Neuronal stem cell (in vitro differentiated cells): ENCODE results near the gene PDE5A.

Experiments
- DNase-seq: peaks from one replicate; pipeline ENCODE4 v3.0.0-alpha.2; 2013; ENCODE audit warnings: low spot score
- H2AFZ ChIP-seq: one replicate; pipeline ENCODE4 v1.6.1; 2013; ENCODE audit warnings: mild to moderate bottlenecking, low read length, inconsistent platforms
- H2AK5ac ChIP-seq: 2 replicates; pipeline ENCODE4 v1.6.1; 2013; ENCODE audit warnings: low read depth, mild to moderate bottlenecking, inconsistent platforms, low read length, moderate library complexity, mixed read lengths
- H2BK120ac ChIP-seq: 2 replicates; pipeline ENCODE4 v1.6.1; 2013; ENCODE audit warnings: low read depth, mild to moderate bottlenecking, inconsistent platforms, low read length, moderate library complexity, mixed read lengths
- H2BK12ac ChIP-seq: one replicate; pipeline ENCODE4 v1.6.1; 2013; ENCODE audit warnings: low read length, inconsistent platforms
- H2BK15ac ChIP-seq: 2 replicates; pipeline ENCODE4 v1.6.1; 2013; ENCODE audit warnings: mild to moderate bottlenecking, low read length, inconsistent platforms, mixed read lengths
- H2BK5ac ChIP-seq: one replicate; pipeline ENCODE4 v1.6.1; 2013; ENCODE audit warnings: inconsistent platforms, mild to moderate bottlenecking, low read length, moderate library complexity
- H3K14ac ChIP-seq: one replicate; pipeline ENCODE4 v1.6.1; 2013; ENCODE audit warnings: low read length, inconsistent platforms
- H3K18ac ChIP-seq: 2 replicates; pipeline ENCODE4 v1.6.1; 2013; ENCODE audit warnings: low read length, inconsistent platforms
- H3K23ac ChIP-seq: 2 replicates; pipeline ENCODE4 v1.6.1; 2013; ENCODE audit warnings: low read depth, mild to moderate bottlenecking, mixed read lengths, low read length, inconsistent platforms; ENCODE audit not compliant: poor library complexity
- H3K27ac ChIP-seq: replicated peaks from 3 replicates; pipeline ENCODE4 v1.5.1; 2013; ENCODE audit warnings: low read length, inconsistent platforms
- H3K27me3 ChIP-seq, 3 experiments: 2 replicates each; pipeline ENCODE4 v1.6.1; 2013; ENCODE audit warnings: low read length in 3 of 3, mild to moderate bottlenecking in 2 of 3, inconsistent platforms in 1 of 3, low read depth in 1 of 3, mixed read lengths in 1 of 3, moderate library complexity in 1 of 3; ENCODE audit not compliant: control insufficient read depth in 3 of 3, insufficient read depth in 3 of 3
- H3K36me3 ChIP-seq, 2 donors: replicated peaks in 1 of 2; 2 replicates each; pipeline ENCODE4 v1.6.1; 2013; ENCODE audit warnings: low read length in 2 of 2; ENCODE audit not compliant: control insufficient read depth in 2 of 2, insufficient read depth in 2 of 2
- H3K4ac ChIP-seq: 2 replicates; pipeline ENCODE4 v1.6.1; 2013; ENCODE audit warnings: inconsistent platforms, mild to moderate bottlenecking, low read length, moderate library complexity
- H3K4me1 ChIP-seq, 2 donors: 1 replicate in 1 of 2; 2 replicates in 1 of 2; pipeline ENCODE4 v1.6.1; 2013; ENCODE audit warnings: low read length in 2 of 2, low read depth in 1 of 2; ENCODE audit not compliant: control insufficient read depth in 2 of 2, insufficient read depth in 1 of 2
- H3K4me2 ChIP-seq: one replicate; pipeline ENCODE4 v1.6.1; 2013; ENCODE audit warnings: mild to moderate bottlenecking, low read length, inconsistent platforms; ENCODE audit not compliant: insufficient read depth, poor library complexity, severe bottlenecking
- H3K4me3 ChIP-seq, 2 donors: 2 replicates each; pipeline ENCODE4 v1.5.1; 2013; ENCODE audit warnings: low read length in 2 of 2, mild to moderate bottlenecking in 2 of 2, inconsistent platforms in 1 of 2, moderate library complexity in 1 of 2
- H3K79me1 ChIP-seq: one replicate; pipeline ENCODE4 v1.6.1; 2013; ENCODE audit warnings: low read depth, mild to moderate bottlenecking, inconsistent platforms, low read length, moderate library complexity
- H3K9ac ChIP-seq: one replicate; pipeline ENCODE4 v1.6.1; 2013; ENCODE audit warnings: mild to moderate bottlenecking, low read depth, low read length, inconsistent platforms; ENCODE audit not compliant: poor library complexity
- H3K9me3 ChIP-seq, 2 donors: replicated peaks in 1 of 2; 2 replicates each; pipeline versions ENCODE3 to v1.6.1; 2013; ENCODE audit warnings: low read length in 2 of 2, mild to moderate bottlenecking in 2 of 2, inconsistent platforms in 1 of 2, low read depth in 1 of 2, mixed read lengths in 1 of 2, moderate library complexity in 1 of 2; ENCODE audit not compliant: control insufficient read depth in 2 of 2, insufficient read depth in 1 of 2
- H4K8ac ChIP-seq: one replicate; pipeline ENCODE4 v1.6.1; 2013; ENCODE audit warnings: low read depth, mild to moderate bottlenecking, inconsistent platforms, low read length, moderate library complexity
- H4K91ac ChIP-seq: one replicate; pipeline ENCODE4 v1.6.1; 2013; ENCODE audit warnings: low read length, low read depth, mild to moderate bottlenecking, inconsistent platforms; ENCODE audit not compliant: poor library complexity
- WGBS, 2 donors: extraction: QIAGEN DNeasy Blood & Tissue Kit; methylation state at CpG; one replicate each; pipeline ENCODE4 v1.1.7; 2013; ENCODE audit warnings: missing lambda C conversion rate in 2 of 2, mixed read lengths in 1 of 2; ENCODE audit not compliant: insufficient read length in 2 of 2, insufficient replicate concordance in 1 of 2; ENCODE audit errors: extremely low coverage in 2 of 2; 5-methylcytosine and 5-hydroxymethylcytosine counted together

PDE5A gene

GRCh38 chr4:119510395-119511149, 118.0 kb downstream of the PDE5A start:
- Histone ChIP-seq H2BK120ac (no peak overlapping the region), H2BK12ac (no peak overlapping the region), H3K27me3 (no peaks in the 10 kb centered on the region), H4K91ac (no peak overlapping the region), H3K4me2 (no peak overlapping the region), H3K27ac (no peak overlapping the region), H3K18ac (no peak overlapping the region), H2AFZ (no peak overlapping the region), H3K4me3 (no peak overlapping the region), H2BK15ac (no peak overlapping the region), H2AK5ac (no peak overlapping the region), H3K4me1 (peaks cover 0 to 23% of the 10 kb centered on the region in 2 donors), H3K23ac (no peak overlapping the region), H2BK5ac (no peak overlapping the region), H4K8ac (no peak overlapping the region), H3K14ac (no peak overlapping the region), H3K4ac (no peak overlapping the region), H3K36me3 (peaks cover 9 to 76% of the 10 kb centered on the region in 2 donors), H3K9ac (no peak overlapping the region), H3K9me3 (no peaks in the 10 kb centered on the region), H3K79me1 (no peaks in the 10 kb centered on the region)
- no peak for DNase-seq
- no CpG with 5 or more reads among the region's 4 CpGs for WGBS, 2 donors

- Histone ChIP-seq H3K4me3 (no peak overlapping the region), H3K27me3 (no peaks in the 10 kb centered on the region), H3K18ac (no peak overlapping the region), H2BK15ac (no peak overlapping the region), H2AFZ (no peak overlapping the region), H2BK12ac (no peak overlapping the region), H4K91ac (no peak overlapping the region), H3K4ac (no peak overlapping the region), H2BK5ac (no peak overlapping the region), H3K27ac (no peak overlapping the region), H3K23ac (no peak overlapping the region), H3K79me1 (no peaks in the 10 kb centered on the region), H3K14ac (no peak overlapping the region), H3K36me3 (peaks cover 6 to 86% of the 10 kb centered on the region in 2 donors), H3K4me1 (peaks cover 0 to 3% of the 10 kb centered on the region in 2 donors), H2AK5ac (no peak overlapping the region), H3K4me2 (no peak overlapping the region), H3K9ac (no peak overlapping the region), H2BK120ac (no peak overlapping the region), H3K9me3 (no peaks in the 10 kb centered on the region), H4K8ac (no peak overlapping the region)
- no peak for DNase-seq
- no CpG with 5 or more reads among the region's 1 CpG for WGBS, 2 donors
These were observed 120.3 kb downstream of the PDE5A start for GRCh38 chr4:119508281-119508680.

- Histone ChIP-seq H3K79me1 (no peaks in the 10 kb centered on the region), H2AK5ac (no peak overlapping the region)
These were observed 121.8 kb downstream of the PDE5A start for GRCh38 chr4:119506806-119507205.

GRCh38 chr4:119504616-119505015, 124.0 kb downstream of the PDE5A start:
- H3K4ac ChIP-seq, result no peak overlapping the region
- no peak overlapping the region for H3K14ac ChIP-seq
- H2BK12ac ChIP-seq, result no peak overlapping the region
- no peak overlapping the region for H4K8ac ChIP-seq
- WGBS, 2 donors, result no CpG with 5 or more reads among the region's 1 CpG
- H3K79me1 ChIP-seq, result no peaks in the 10 kb centered on the region
- peaks cover 3 to 96% of the 10 kb centered on the region in 2 donors for H3K36me3 ChIP-seq
- H3K4me2 ChIP-seq, result no peak overlapping the region
- no peak overlapping the region for H3K4me3 ChIP-seq
- no peaks in the 10 kb centered on the region for H3K9me3 ChIP-seq
- H3K4me1 ChIP-seq, result no peaks in the 10 kb centered on the region
- no peak overlapping the region for H2BK15ac ChIP-seq
- H4K91ac ChIP-seq, result no peak overlapping the region
- H3K9ac ChIP-seq, result no peak overlapping the region
- H2BK120ac ChIP-seq, result no peak overlapping the region
- no peak overlapping the region for H2BK5ac ChIP-seq
- H2AFZ ChIP-seq, result no peak overlapping the region
- DNase-seq, result no peak
- H3K23ac ChIP-seq, result no peak overlapping the region
- H2AK5ac ChIP-seq, result no peak overlapping the region
- no peaks in the 10 kb centered on the region for H3K27me3 ChIP-seq
- H3K18ac ChIP-seq, result no peak overlapping the region
- no peak overlapping the region for H3K27ac ChIP-seq

More at GRCh38 chr4:119506806-119507205, 121.8 kb downstream of the PDE5A start:
- no peak overlapping the region for H2AFZ ChIP-seq
- H3K23ac ChIP-seq, result no peak overlapping the region
- no peak overlapping the region for H3K4me3 ChIP-seq
- H4K91ac ChIP-seq, result no peak overlapping the region
- no peak for DNase-seq
- H2BK120ac ChIP-seq, result no peak overlapping the region
- no peak overlapping the region for H3K9ac ChIP-seq
- H3K27me3 ChIP-seq, result no peaks in the 10 kb centered on the region
- H3K4me2 ChIP-seq, result no peak overlapping the region
- H2BK5ac ChIP-seq, result no peak overlapping the region
- peaks cover 3 to 86% of the 10 kb centered on the region in 2 donors for H3K36me3 ChIP-seq
- no CpG with 5 or more reads among the region's 1 CpG for WGBS, 2 donors
- H3K4me1 ChIP-seq, result no peaks in the 10 kb centered on the region
- H2BK15ac ChIP-seq, result no peak overlapping the region
- H4K8ac ChIP-seq, result no peak overlapping the region
- H3K4ac ChIP-seq, result no peak overlapping the region
- H3K14ac ChIP-seq, result no peak overlapping the region
- no peak overlapping the region for H2BK12ac ChIP-seq
- no peaks in the 10 kb centered on the region for H3K9me3 ChIP-seq
- H3K18ac ChIP-seq, result no peak overlapping the region
- H3K27ac ChIP-seq, result no peak overlapping the region
